Measurements from ENCODE around the gene EEF1A2. TPM values are rescaled to one million over a fixed set of nuclear protein-coding genes. Genes with fewer than 3 reads are reported as not detected.

EEF1A2 gene
- total RNA-seq, 8 experiments from 2014 or later, result 2.8 to 390 (median 139) TPM

GRCh38 chr20:63500902-63501817, 2.3 kb upstream of the EEF1A2 start:
- H3K27ac ChIP-seq, result peak overlapping the region; percentile 86 to 89
- H3K4me3 ChIP-seq, result no peak overlapping the region
- in situ Hi-C loops (cut with MboI; ENCODE audit: low pct_unique_long_range_greater_than_20kb in 2 of 9, low sequenced_read_pairs in 9 of 9, unreplicated experiment in 9 of 9), result no loop called here
- WGBS, 10 experiments, result 42 to 90% (median 68%) methylated on average over 3 to 8 of the region's 27 CpGs; no CpG with 5 or more reads in 4 of the 10 experiments
- no peak for ATAC-seq (replicated peaks in 6 of 8)
- H3K4me1 ChIP-seq (replicated peaks in 1 of 2), result peaks cover 55 to 56% of the 10 kb centered on the region in 2 donors

- Histone ChIP-seq H3K4me1 (replicated peaks in 1 of 2) (peaks cover 60 to 61% of the 10 kb centered on the region in 2 donors), H3K27ac (peak overlapping the region in 1 of 2 donors; percentile 93), H3K4me3 (no peak overlapping the region)
- WGBS, 10 experiments, result 40 to 90% (median 67%) methylated on average over 1 to 4 of the region's 24 CpGs; no CpG with 5 or more reads in 7 of the 10 experiments
- no peak for ATAC-seq (replicated peaks in 6 of 8)
- in situ Hi-C loops (cut with MboI; ENCODE audit: low pct_unique_long_range_greater_than_20kb in 2 of 9, low sequenced_read_pairs in 9 of 9, unreplicated experiment in 9 of 9), result no loop called here
Measured at GRCh38 chr20:63500151-63500901, 1.4 kb upstream of the EEF1A2 start.

- peaks cover 60 to 61% of the 10 kb centered on the region in 2 donors for H3K4me1 ChIP-seq (replicated peaks in 1 of 2)
- WGBS, 10 experiments, result no CpG with 5 or more reads among the region's 48 CpGs
- ATAC-seq (replicated peaks in 6 of 8), result peak; percentile 6 to 54 (median 32)
- H3K27ac ChIP-seq, result peak overlapping the region; percentile 93 to 95
- peak overlapping the region; percentile 78 to 98 (median 91) for H3K4me3 ChIP-seq
- in situ Hi-C loops (cut with MboI; ENCODE audit: low pct_unique_long_range_greater_than_20kb in 2 of 9, low sequenced_read_pairs in 9 of 9, unreplicated experiment in 9 of 9), result no loop called here
Measured at GRCh38 chr20:63499338-63499969, 571 bp upstream of the EEF1A2 start.

- WGBS, 10 experiments, result 50% methylated on average over 2 of the region's 60 CpGs; no CpG with 5 or more reads in 9 of the 10 experiments
- H3K4me1 ChIP-seq (replicated peaks in 1 of 2), result peaks cover 51 to 55% of the 10 kb centered on the region in 2 donors
- H3K27ac ChIP-seq, result peak overlapping the region; percentile 93 to 95
- in situ Hi-C loops (cut with MboI; ENCODE audit: low pct_unique_long_range_greater_than_20kb in 2 of 9, low sequenced_read_pairs in 9 of 9, unreplicated experiment in 9 of 9), result no loop called here
- peak overlapping the region; percentile 78 to 98 (median 91) for H3K4me3 ChIP-seq
- peak; percentile 14 to 62 (median 48) for ATAC-seq (replicated peaks in 6 of 8)
Measured at GRCh38 chr20:63497946-63498935, 642 bp downstream of the EEF1A2 start.

- 40 to 100% methylated on average over 1 of the region's 20 CpGs; no CpG with 5 or more reads in 8 of the 10 experiments for WGBS, 10 experiments
- in situ Hi-C loops (cut with MboI; ENCODE audit: low pct_unique_long_range_greater_than_20kb in 2 of 9, low sequenced_read_pairs in 9 of 9, unreplicated experiment in 9 of 9), result no loop called here
- H3K27ac ChIP-seq, result peak overlapping the region; percentile 93 to 95
Measured at GRCh38 chr20:63497138-63497945, 1.5 kb downstream of the EEF1A2 start.

GRCh38 chr20:63496596-63497120, 2.2 kb downstream of the EEF1A2 start:
- Histone ChIP-seq H3K4me3 (peak overlapping the region; percentile 16 to 98 (median 83)), H3K4me1 (replicated peaks in 1 of 2) (peaks cover 35 to 39% of the 10 kb centered on the region in 2 donors), H3K27ac (peak overlapping the region in 1 of 2 donors; percentile 39)
- ATAC-seq (replicated peaks in 6 of 8), result peak in 4 of 8 experiments; percentile 0 to 23 (median 13)
- WGBS, 10 experiments, result 0% methylated on average over 1 to 2 of the region's 16 CpGs; no CpG with 5 or more reads in 7 of the 10 experiments
- in situ Hi-C loops (cut with MboI; ENCODE audit: low pct_unique_long_range_greater_than_20kb in 2 of 9, low sequenced_read_pairs in 9 of 9, unreplicated experiment in 9 of 9), result no loop called here

More at GRCh38 chr20:63497138-63497945, 1.5 kb downstream of the EEF1A2 start:
- ATAC-seq (replicated peaks in 6 of 8), result no peak
- peak overlapping the region; percentile 78 to 98 (median 91) for H3K4me3 ChIP-seq
- H3K4me1 ChIP-seq (replicated peaks in 1 of 2), result peaks cover 42 to 46% of the 10 kb centered on the region in 2 donors

- H3K4me1 ChIP-seq (replicated peaks in 1 of 2), result peaks cover 28 to 33% of the 10 kb centered on the region in 2 donors
- WGBS, 10 experiments, result 0 to 68% (median 33%) methylated on average over 1 to 6 of the region's 48 CpGs; no CpG with 5 or more reads in 6 of the 10 experiments
- in situ Hi-C loops (cut with MboI; ENCODE audit: low pct_unique_long_range_greater_than_20kb in 2 of 9, low sequenced_read_pairs in 9 of 9, unreplicated experiment in 9 of 9), result no loop called here
- ATAC-seq (replicated peaks in 6 of 8), result peak in 5 of 8 experiments; percentile 1 to 73 (median 19)
- peak overlapping the region in 1 of 2 donors; percentile 39 for H3K27ac ChIP-seq
- peak overlapping the region; percentile 16 to 98 (median 83) for H3K4me3 ChIP-seq
Measured at GRCh38 chr20:63495741-63496595, 2.9 kb downstream of the EEF1A2 start.

- H3K4me1 ChIP-seq (replicated peaks in 1 of 2), result peaks cover 27 to 31% of the 10 kb centered on the region in 2 donors
- no peak overlapping the region for H3K4me3 ChIP-seq
- in situ Hi-C loops (cut with MboI; ENCODE audit: low pct_unique_long_range_greater_than_20kb in 2 of 9, low sequenced_read_pairs in 9 of 9, unreplicated experiment in 9 of 9), result no loop called here
- ATAC-seq (replicated peaks in 6 of 8), result no peak
- H3K27ac ChIP-seq, result no peak overlapping the region
- 33 to 40% methylated on average over 1 of the region's 8 CpGs; no CpG with 5 or more reads in 8 of the 10 experiments for WGBS, 10 experiments
Measured at GRCh38 chr20:63495167-63495720, 3.6 kb downstream of the EEF1A2 start.

GRCh38 chr20:63494420-63495166, 4.3 kb downstream of the EEF1A2 start:
- Histone ChIP-seq H3K4me1 (replicated peaks in 1 of 2) (peaks cover 23 to 25% of the 10 kb centered on the region in 2 donors), H3K27ac (no peak overlapping the region), H3K4me3 (no peak overlapping the region)
- in situ Hi-C loops (cut with MboI; ENCODE audit: low pct_unique_long_range_greater_than_20kb in 2 of 9, low sequenced_read_pairs in 9 of 9, unreplicated experiment in 9 of 9), result no loop called here
- no peak for ATAC-seq (replicated peaks in 6 of 8)
- 48 to 100% (median 97%) methylated on average over 1 to 8 of the region's 51 CpGs; no CpG with 5 or more reads in 5 of the 10 experiments for WGBS, 10 experiments

- Histone ChIP-seq H3K27ac (no peak overlapping the region), H3K4me3 (no peak overlapping the region), H3K4me1 (replicated peaks in 1 of 2) (peaks cover 22% of the 10 kb centered on the region in 2 donors)
- WGBS, 10 experiments, result 91 to 100% methylated on average over 2 to 4 of the region's 7 CpGs; no CpG with 5 or more reads in 8 of the 10 experiments
- no peak for ATAC-seq (replicated peaks in 6 of 8)
- in situ Hi-C loops (cut with MboI; ENCODE audit: low pct_unique_long_range_greater_than_20kb in 2 of 9, low sequenced_read_pairs in 9 of 9, unreplicated experiment in 9 of 9), result no loop called here
Measured at GRCh38 chr20:63494084-63494419, 4.8 kb downstream of the EEF1A2 start.

Measured in motor neuron (in vitro differentiated cells).